T-helper 1 cell treated with Interleukin-12 subunit alpha and Interleukin-12 subunit beta and Interleukin-4 antibody, amounts not matched to agents 30 μg/mL and 1 μg/mL, for 36 hours (primary cell): ENCODE measurements around the gene HMGB3.
"Not testable (repeated sequence)": the region's sequence is repeated elsewhere in the genome, so short reads cannot be mapped to it uniquely, and the experiment has no call there.

Experiments
- H3K27ac Mint-ChIP-seq: one replicate; pipeline ENCODE4 v1.8.0; 2021; ENCODE audit warnings: mild to moderate bottlenecking, mixed read lengths
- H3K27me3 Mint-ChIP-seq: one replicate; pipeline ENCODE4 v1.8.0; 2021; ENCODE audit warnings: low read depth, mixed read lengths
- H3K36me3 Mint-ChIP-seq: one replicate; pipeline ENCODE4 v1.8.0; 2021; ENCODE audit warnings: low read depth, mixed read lengths
- H3K4me1 Mint-ChIP-seq: one replicate; pipeline ENCODE4 v1.8.0; 2021; ENCODE audit warnings: low read depth, mixed read lengths
- H3K4me3 Mint-ChIP-seq: one replicate; pipeline ENCODE4 v1.8.0; 2021; ENCODE audit warnings: mild to moderate bottlenecking, moderate library complexity, mixed read lengths
- H3K9me3 Mint-ChIP-seq: one replicate; pipeline ENCODE4 v1.8.0; 2021; ENCODE audit warnings: mixed read lengths

Gene HMGB3

DNA sequence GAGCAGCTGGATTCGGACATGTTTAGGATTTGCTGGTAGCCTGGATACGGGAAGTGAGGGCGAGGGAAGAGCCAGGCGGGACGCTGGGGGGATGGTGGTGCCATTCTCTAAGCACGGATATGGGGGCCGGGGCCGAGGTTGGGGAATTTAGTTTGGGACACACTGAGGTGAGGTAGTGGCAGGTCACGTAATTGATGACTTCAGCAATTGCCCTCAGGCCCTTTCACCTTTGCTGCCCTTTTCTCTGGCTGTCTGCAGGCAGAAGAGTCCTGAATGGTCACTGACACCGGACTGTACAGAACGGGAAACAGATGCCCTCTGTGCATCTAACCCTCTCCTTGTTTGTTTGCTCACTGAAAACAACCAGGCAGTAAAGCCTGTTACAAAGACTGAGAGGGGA, 16.9 kb upstream of the HMGB3 start:
- Mint-ChIP-seq H3K4me1 (no peaks in the 10 kb centered on the region), H3K36me3 (no peaks in the 10 kb centered on the region), H3K9me3 (no peaks in the 10 kb centered on the region), H3K27ac (no peak overlapping the region), H3K27me3 (no peaks in the 10 kb centered on the region), H3K4me3 (no peak overlapping the region)

DNA sequence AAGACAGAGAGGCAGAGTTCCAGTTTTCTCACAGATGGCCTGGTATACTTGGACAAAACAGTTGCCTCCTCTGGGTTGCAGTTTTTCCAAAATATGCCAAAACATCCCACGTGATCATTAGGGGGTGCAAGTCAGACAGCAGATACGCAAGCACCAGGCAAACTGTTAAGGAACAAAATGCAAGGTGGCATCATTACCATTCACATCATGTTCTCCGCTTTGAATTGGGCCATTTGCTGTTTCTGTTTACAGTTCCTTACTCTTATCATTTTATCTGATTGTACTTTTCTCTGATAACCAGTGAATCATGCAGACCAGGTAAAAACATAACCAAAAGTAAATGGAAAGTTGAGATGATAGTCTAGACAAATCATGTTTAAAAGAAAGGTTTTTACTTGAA, 16.4 kb upstream of the HMGB3 start:
- Mint-ChIP-seq H3K9me3 (no peaks in the 10 kb centered on the region), H3K4me1 (no peaks in the 10 kb centered on the region)

DNA sequence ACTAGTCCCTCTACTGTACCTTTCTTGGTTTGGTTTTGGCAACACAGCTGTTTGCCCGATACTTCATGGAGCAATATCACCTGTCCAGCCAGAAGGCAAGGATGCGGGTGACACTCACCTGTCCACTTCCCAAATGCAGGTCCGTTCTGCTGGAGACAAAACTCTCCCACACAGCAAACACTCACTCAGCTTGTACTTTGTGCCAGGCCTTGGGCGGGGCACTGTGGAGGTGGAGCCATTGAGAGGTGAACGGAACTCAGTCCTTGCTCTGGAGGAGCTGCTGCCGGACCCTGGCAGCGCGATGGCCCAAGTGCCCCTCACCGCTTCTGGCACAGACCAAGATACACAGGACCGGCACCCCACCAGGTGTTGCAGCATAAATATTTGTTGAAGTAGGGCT, 15.3 kb upstream of the HMGB3 start:
- Mint-ChIP-seq H3K4me1 (no peaks in the 10 kb centered on the region), H3K9me3 (no peaks in the 10 kb centered on the region), H3K36me3 (no peaks in the 10 kb centered on the region), H3K4me3 (no peak overlapping the region), H3K27ac (no peak overlapping the region), H3K27me3 (peaks cover 4% of the 10 kb centered on the region)

More for the DNA sequence above, 16.4 kb upstream of the HMGB3 start:
- no peaks in the 10 kb centered on the region for H3K27me3 Mint-ChIP-seq
- no peak overlapping the region for H3K27ac Mint-ChIP-seq
- H3K36me3 Mint-ChIP-seq = no peaks in the 10 kb centered on the region
- no peak overlapping the region for H3K4me3 Mint-ChIP-seq

DNA sequence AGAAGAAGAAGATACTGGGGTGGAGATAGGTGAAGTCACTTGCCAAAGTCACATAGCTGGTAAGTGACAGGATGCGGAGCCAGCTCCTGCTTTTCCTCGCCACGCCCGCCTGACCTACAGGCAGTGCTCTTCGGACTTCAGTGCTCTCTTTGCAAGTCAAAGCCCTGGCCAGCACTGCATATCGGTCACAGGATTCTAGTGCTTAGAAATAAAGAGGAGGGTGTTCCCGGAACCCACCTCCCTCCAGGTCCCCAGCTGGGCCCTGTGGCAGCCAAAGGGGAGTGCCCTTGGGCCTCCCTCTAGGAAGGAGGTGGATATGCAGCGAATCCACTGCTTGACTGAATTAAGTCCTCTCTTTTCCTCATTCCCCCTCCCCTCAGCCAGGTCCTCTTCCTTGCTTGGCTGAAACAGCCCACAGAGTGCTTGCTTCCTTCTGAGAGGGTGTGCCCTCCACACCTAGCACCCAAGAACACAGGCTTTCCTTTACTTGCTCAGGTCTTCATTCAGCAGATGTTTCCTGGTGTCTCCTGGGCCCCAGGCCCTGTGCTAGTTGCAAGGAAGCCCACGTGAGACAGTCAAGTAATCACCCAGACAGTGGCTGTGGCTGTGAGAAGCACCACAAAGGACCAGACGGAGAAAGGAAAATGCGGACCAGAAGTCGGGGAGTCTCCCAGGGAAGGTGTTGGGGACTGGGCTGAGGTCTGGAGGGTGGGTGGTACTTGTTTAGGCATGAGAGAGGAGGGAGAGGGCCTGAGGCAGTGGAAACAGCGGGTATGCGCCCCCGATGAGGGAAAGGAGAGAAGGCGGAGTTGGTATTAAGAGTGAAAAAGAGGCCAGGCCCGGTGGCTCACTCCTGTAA, 14.0 kb upstream of the HMGB3 start:
- H3K4me3 Mint-ChIP-seq = no peak overlapping the region
- H3K36me3 Mint-ChIP-seq = no peaks in the 10 kb centered on the region
- H3K27me3 Mint-ChIP-seq = peaks cover 6% of the 10 kb centered on the region
- H3K27ac Mint-ChIP-seq = no peak overlapping the region
- H3K9me3 Mint-ChIP-seq = no peaks in the 10 kb centered on the region
- H3K4me1 Mint-ChIP-seq = no peaks in the 10 kb centered on the region

DNA sequence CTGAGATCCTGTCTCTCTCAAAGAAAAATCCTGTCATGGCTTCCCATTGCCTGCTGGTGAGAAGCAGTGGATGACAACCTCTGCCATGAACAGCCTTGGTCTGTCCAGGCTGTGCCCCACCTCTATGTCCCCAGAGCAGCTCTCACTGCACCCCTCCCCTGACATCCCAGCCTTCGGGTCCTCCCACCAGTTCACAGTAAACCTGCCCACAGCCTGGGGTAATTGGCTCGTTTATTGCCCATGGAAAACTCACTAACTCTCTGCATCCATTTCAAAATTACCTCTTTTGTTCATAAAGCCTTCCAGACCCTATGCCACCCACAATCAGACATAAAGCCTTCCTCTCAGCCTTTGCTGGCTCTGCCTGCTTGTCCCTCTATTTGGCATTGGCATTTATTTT, 10.7 kb upstream of the HMGB3 start:
- peaks cover 6% of the 10 kb centered on the region for H3K27me3 Mint-ChIP-seq
- H3K4me1 Mint-ChIP-seq = no peaks in the 10 kb centered on the region
- H3K9me3 Mint-ChIP-seq = no peaks in the 10 kb centered on the region
- H3K36me3 Mint-ChIP-seq = no peaks in the 10 kb centered on the region
- no peak overlapping the region for H3K4me3 Mint-ChIP-seq
- no peak overlapping the region for H3K27ac Mint-ChIP-seq

DNA sequence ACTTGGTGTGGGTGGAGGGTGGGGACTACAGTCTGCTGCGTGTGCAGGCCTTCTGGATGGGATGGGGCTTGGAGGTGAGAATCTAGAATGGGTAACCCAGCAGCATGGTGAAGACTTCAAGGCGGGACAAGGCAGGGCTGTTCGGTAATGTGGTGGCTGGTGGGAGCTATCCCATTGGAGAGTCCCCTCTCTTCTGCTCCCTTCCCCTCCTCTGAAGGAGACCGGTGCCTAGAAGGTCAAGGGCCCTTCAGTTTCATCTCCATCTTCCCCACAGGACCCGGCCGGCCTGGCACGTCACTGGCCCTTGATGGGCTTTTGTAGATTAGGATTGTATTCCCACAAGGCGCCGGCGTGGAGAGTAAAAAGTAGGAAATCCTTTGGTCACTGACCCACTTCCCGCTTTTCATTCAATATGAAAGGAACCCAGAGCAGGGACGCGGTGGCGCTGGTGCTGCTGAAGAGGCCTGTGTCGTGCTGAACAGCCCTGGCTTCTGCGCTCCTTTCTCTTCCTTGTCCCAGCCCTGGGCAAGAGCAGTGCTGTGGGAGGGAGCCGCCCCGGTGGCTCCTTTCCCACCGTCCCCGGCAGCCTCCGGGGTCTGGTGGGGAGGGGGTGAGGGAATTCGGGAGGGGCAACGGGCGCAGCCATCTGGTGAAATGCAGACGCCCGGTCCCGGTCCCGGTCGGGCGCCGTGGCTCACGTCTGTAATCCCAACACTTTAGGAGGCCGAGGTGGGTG, 7.3 kb upstream of the HMGB3 start:
- no peak overlapping the region for H3K4me3 Mint-ChIP-seq
- no peaks in the 10 kb centered on the region for H3K9me3 Mint-ChIP-seq
- H3K27ac Mint-ChIP-seq = no peak overlapping the region
- H3K36me3 Mint-ChIP-seq = no peaks in the 10 kb centered on the region
- peaks cover 6% of the 10 kb centered on the region for H3K27me3 Mint-ChIP-seq
- H3K4me1 Mint-ChIP-seq = no peaks in the 10 kb centered on the region

DNA sequence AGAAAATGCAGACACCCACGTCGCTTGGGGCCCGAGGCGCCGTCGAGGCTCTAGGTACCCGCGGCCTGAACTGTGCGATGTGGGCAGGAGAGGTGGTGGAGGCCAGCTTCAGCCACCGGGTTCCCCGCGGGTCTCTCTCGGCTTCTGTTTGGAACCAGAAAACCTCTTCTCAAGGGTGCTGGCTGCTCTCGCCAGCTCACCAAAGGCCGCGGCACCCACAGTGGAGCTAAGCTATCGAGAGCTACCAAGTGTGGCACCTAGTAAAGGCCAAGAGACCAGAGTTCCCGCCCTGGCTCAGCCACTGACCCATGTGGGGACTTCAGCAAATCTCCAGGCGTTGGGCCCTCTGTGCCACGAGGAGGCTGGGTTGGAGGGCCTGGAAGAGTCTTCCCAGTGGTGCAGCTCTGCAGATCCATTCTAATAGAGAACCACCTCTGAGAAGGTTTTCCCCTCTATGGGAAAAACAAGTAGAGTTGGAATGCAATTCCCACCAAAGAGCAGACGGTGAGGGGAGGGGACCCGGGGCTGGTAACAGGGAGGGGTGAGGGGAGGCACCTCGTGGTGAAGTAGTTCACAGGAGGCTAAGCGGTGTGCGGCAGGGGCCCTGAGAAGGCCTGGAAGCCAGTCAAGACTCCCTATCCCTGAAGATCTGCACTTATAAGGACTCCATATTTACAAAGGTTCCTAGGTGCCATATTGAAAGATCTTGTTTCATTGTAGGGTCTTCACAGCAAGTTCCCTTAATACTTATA, 5.5 kb upstream of the HMGB3 start:
- Mint-ChIP-seq H3K4me1 (no peaks in the 10 kb centered on the region), H3K27ac (no peak overlapping the region), H3K36me3 (no peaks in the 10 kb centered on the region), H3K27me3 (peaks cover 9% of the 10 kb centered on the region), H3K4me3 (no peak overlapping the region), H3K9me3 (no peaks in the 10 kb centered on the region)

DNA sequence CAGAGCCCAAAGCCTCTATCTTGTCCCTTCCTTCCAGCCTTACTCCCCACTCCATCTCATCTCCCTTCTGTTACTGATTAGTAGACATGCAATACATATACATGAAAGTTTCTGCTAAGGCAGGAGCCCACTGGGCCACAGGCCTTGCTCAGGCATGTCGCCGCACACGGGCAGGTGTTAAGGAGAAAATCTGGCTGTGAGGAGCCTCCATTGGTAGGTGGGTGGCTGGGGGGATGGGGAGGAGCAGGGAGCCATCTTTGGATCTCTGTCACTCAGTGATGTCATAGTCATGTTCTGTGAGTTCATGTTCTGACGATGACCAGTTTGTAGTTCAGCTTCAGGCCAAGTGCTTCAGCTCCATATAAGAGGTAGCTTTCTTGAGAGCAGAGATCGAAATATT, 2.9 kb upstream of the HMGB3 start:
- Mint-ChIP-seq H3K4me1 (peaks cover 6% of the 10 kb centered on the region), H3K4me3 (no peak overlapping the region), H3K27me3 (peaks cover 4% of the 10 kb centered on the region), H3K9me3 (no peaks in the 10 kb centered on the region), H3K36me3 (no peaks in the 10 kb centered on the region), H3K27ac (no peak overlapping the region)

DNA sequence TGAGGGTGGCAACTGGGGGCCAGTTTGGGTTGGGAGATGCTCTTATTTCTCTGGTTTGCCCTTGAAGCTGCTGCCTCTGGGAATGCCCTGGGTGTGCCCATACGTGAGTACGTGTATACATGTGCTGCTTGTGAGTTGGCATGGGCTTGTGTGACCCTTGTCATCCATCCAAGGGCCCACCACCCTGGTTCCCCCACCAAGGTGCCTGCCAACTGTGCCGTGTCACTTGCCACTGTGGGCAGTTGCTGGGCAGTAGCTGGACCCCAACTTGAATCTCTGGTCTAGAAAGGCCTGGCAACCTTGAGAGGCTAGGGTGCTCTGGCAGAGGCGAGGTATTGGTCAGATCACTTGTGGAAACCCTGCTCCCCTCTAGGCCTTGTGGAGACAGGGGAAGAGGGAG, 2.4 kb upstream of the HMGB3 start:
- Mint-ChIP-seq H3K36me3 (peaks cover under 1% of the 10 kb centered on the region), H3K27me3 (peaks cover 4% of the 10 kb centered on the region), H3K4me3 (no peak overlapping the region), H3K4me1 (peaks cover 10% of the 10 kb centered on the region), H3K9me3 (no peaks in the 10 kb centered on the region), H3K27ac (no peak overlapping the region)

DNA sequence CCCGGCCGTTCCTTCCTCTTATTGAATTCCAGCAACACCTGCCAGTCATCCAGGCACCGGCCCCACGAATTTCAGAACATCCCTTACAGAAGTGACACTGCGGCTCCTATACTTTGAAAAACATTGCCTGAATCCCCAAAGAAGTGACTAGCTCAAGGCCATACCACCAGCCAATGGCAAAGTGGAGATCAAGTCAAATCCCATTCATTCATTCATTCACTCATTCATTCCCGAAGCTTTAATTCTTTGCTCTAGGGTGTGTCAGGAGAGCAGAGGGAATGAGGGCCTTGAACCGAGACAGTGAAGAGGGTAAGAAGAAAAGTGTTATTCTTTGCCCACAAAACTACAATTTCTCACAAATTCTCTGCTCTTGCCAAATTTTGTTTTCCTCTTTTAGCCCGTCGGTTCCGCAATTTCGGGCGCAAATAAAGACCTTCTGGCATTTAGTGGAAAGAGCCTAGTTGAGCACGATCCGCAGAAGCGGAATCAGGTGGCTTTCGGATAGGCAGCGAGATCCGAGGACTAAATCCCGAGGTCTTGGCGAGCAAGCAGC, 824 bp upstream of the HMGB3 start:
- peaks cover 12% of the 10 kb centered on the region for H3K4me1 Mint-ChIP-seq
- H3K4me3 Mint-ChIP-seq = peak overlapping the region; percentile 69
- H3K36me3 Mint-ChIP-seq = peaks cover 3% of the 10 kb centered on the region
- peaks cover 4% of the 10 kb centered on the region for H3K27me3 Mint-ChIP-seq
- H3K9me3 Mint-ChIP-seq = no peaks in the 10 kb centered on the region
- peak overlapping the region; percentile 36 for H3K27ac Mint-ChIP-seq

DNA sequence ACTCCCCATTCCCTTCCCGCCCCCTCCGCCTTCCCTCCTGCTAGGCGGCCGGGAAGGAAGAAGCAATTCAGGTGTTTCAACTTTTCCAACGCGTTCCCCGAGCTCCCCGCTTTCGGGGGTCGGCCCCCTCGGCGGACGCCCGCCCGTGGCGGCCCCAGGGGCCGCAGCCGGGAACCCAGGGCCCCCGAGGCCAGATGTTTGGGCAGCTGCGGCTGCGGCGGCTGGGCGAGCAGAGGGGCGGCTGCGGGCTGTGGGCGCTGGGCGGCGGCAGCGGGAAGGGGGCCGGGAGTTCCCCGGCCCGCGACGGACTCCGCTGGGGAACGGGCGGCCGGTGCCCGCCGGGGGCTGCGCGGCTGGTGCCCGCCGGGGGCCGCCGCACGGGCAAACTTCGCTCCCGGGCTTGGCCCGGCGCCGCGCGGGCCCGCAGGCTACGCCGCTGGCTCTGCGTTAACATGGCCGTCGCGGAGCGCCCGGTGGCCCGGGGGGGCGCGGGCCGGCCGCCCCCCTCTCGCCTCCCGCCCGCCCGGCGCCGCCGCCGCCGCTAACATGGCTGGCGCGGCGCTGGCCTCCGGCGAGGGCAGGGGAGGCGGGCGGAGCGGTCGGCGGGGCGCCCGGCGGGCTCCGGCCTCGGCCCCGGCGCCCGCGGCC, 510 bp downstream of the HMGB3 start:
- Mint-ChIP-seq H3K36me3 (peaks cover 8% of the 10 kb centered on the region), H3K27me3 (peaks cover 4% of the 10 kb centered on the region), H3K27ac (no peak overlapping the region), H3K4me3 (no peak overlapping the region), H3K4me1 (peaks cover 12% of the 10 kb centered on the region), H3K9me3 (no peaks in the 10 kb centered on the region)

DNA sequence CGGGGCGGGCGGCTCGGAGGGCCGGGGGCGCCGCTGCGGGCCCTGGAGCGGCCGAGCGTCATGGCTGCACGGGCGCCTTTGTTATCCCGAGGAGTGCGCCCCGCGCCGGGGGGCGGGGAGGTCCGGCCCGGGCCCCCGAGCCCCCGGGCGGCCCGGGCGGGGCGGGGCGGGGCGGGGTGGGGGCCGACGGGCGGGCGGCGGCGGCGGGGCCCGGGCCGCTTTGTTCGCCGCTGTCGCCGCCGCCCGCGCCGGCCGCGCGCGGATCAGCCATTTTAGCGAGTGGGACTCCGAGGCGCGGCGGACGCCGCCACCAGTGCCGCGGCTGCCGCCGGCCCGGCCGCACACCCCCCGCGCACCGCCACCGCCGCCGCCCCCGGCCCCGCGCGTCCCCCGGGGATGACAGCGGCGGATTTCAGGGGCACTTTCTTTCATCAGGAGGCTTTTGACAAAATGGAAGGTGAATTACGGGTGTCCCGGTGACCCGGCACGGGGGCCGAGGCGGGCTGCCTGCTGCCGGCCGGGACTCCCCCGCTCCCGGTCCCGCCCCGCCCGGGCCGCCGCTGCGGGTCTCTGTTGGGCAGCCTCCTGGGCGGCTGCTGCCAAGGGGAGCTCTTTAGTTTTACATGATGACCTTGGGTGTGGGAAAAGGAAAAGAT, 1.2 kb downstream of the HMGB3 start:
- peaks cover 10% of the 10 kb centered on the region for H3K36me3 Mint-ChIP-seq
- H3K27me3 Mint-ChIP-seq = peaks cover 4% of the 10 kb centered on the region
- peak overlapping the region; percentile 85 for H3K4me3 Mint-ChIP-seq
- H3K4me1 Mint-ChIP-seq = peaks cover 12% of the 10 kb centered on the region
- peak overlapping the region; percentile 87 for H3K27ac Mint-ChIP-seq
- H3K9me3 Mint-ChIP-seq = no peaks in the 10 kb centered on the region

DNA sequence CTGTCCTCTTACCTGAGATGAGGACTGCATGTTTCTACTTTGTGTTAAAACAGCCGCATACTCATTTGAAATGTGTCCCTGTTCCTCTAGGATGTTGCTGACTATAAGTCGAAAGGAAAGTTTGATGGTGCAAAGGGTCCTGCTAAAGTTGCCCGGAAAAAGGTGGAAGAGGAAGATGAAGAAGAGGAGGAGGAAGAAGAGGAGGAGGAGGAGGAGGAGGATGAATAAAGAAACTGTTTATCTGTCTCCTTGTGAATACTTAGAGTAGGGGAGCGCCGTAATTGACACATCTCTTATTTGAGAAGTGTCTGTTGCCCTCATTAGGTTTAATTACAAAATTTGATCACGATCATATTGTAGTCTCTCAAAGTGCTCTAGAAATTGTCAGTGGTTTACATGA, 4.6 kb downstream of the HMGB3 start:
- H3K27me3 Mint-ChIP-seq, H3K4me3 Mint-ChIP-seq, H3K36me3 Mint-ChIP-seq, H3K9me3 Mint-ChIP-seq, H3K27ac Mint-ChIP-seq: not testable (repeated sequence)
- H3K4me1 Mint-ChIP-seq = peaks cover 12% of the 10 kb centered on the region

DNA sequence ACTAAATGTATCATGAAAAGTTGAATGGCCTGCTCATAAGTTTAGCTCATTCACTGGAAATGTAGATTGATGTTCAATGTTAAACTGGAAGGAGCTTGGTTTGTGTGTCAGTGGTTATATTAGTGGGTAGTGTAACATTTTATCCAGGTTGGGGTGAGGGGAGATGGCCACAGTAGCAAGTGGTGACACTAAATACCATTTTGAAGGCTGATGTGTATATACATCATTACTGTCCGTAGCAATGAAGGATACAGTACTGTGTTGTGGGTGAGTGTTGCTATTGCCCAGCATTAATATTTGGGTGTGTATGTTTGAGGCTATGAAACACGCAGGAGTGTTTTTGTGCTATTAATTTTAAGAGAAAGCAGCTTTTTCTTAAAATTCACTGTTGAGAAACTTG, 6.3 kb downstream of the HMGB3 start:
- H3K36me3 Mint-ChIP-seq = peaks cover 10% of the 10 kb centered on the region
- H3K27ac Mint-ChIP-seq = no peak overlapping the region
- no peak overlapping the region for H3K4me3 Mint-ChIP-seq
- H3K9me3 Mint-ChIP-seq = no peaks in the 10 kb centered on the region
- H3K4me1 Mint-ChIP-seq = peaks cover 12% of the 10 kb centered on the region
- H3K27me3 Mint-ChIP-seq = peaks cover 3% of the 10 kb centered on the region
